ENCODE results near the gene HMCN1.

Gene HMCN1

GRCh38 chr1:185823467-185823866, 89.3 kb downstream of the HMCN1 start:
- Histone ChIP-seq H3K9ac (ENCODE audit: low read length) (no peak overlapping the region), H2BK12ac (ENCODE audit: low read length) (no peak overlapping the region), H3K4me1 (ENCODE audit: control insufficient read depth in 1 of 2, insufficient read depth in 2 of 2, low read length in 2 of 2) (no peaks in the 10 kb centered on the region), H3K4me2 (ENCODE audit: low read length) (no peak overlapping the region), H4K8ac (ENCODE audit: low read depth, low read length) (no peak overlapping the region), H3K79me1 (ENCODE audit: low read length) (no peaks in the 10 kb centered on the region), H3K36me3 (ENCODE audit: control insufficient read depth in 1 of 2, insufficient read depth in 2 of 2, low read length in 2 of 2) (no peaks in the 10 kb centered on the region), H2BK120ac (ENCODE audit: insufficient read depth, low read length, poor library complexity) (no peak overlapping the region), H4K91ac (ENCODE audit: low read depth, low read length) (no peak overlapping the region), H2AFZ (ENCODE audit: insufficient read depth, low read length, poor library complexity) (no peak overlapping the region), H3K79me2 (ENCODE audit: control insufficient read depth, insufficient read depth, low read length, poor library complexity) (no peaks in the 10 kb centered on the region), H3K27ac (ENCODE audit: low read depth, low read length) (no peak overlapping the region), H3K9me3 (ENCODE audit: insufficient read depth, low read depth, low read length) (no peaks in the 10 kb centered on the region), H3K27me3 (ENCODE audit: insufficient read depth, low read length) (no peaks in the 10 kb centered on the region), H3K4ac (ENCODE audit: low read depth, low read length) (no peak overlapping the region), H2AK5ac (ENCODE audit: low read length) (no peak overlapping the region), H3K4me3 (ENCODE audit: low read depth, low read length) (no peak overlapping the region), H2BK5ac (ENCODE audit: low read depth, low read length, poor library complexity) (no peak overlapping the region), H3K14ac (ENCODE audit: low read length) (no peak overlapping the region), H3K18ac (ENCODE audit: low read length) (no peak overlapping the region), H3K23ac (ENCODE audit: low read length) (no peak overlapping the region), H4K12ac (ENCODE audit: low read depth, low read length) (no peak overlapping the region)
- no CpG with 5 or more reads among the region's 2 CpGs for WGBS (ENCODE audit: extremely low coverage, insufficient coverage, insufficient read length)
- no peak for DNase-seq

- no peaks in the 10 kb centered on the region for H3K79me2 ChIP-seq (ENCODE audit: control insufficient read depth, insufficient read depth, low read length, poor library complexity)
- no peak overlapping the region for H4K8ac ChIP-seq (ENCODE audit: low read depth, low read length)
- no peak overlapping the region for H3K9ac ChIP-seq (ENCODE audit: low read length)
- no peak overlapping the region for H2AFZ ChIP-seq (ENCODE audit: insufficient read depth, low read length, poor library complexity)
- H4K12ac ChIP-seq (ENCODE audit: low read depth, low read length) = no peak overlapping the region
- no CpG with 5 or more reads among the region's 1 CpG for WGBS (ENCODE audit: extremely low coverage, insufficient coverage, insufficient read length)
- no peak overlapping the region for H4K91ac ChIP-seq (ENCODE audit: low read depth, low read length)
- H3K4me1 ChIP-seq (ENCODE audit: control insufficient read depth in 1 of 2, insufficient read depth in 2 of 2, low read length in 2 of 2) = no peaks in the 10 kb centered on the region
- H3K79me1 ChIP-seq (ENCODE audit: low read length) = no peaks in the 10 kb centered on the region
- no peak overlapping the region for H3K14ac ChIP-seq (ENCODE audit: low read length)
- no peaks in the 10 kb centered on the region for H3K27me3 ChIP-seq (ENCODE audit: insufficient read depth, low read length)
- no peak overlapping the region for H2BK12ac ChIP-seq (ENCODE audit: low read length)
- H3K9me3 ChIP-seq (ENCODE audit: insufficient read depth, low read depth, low read length) = no peaks in the 10 kb centered on the region
- H3K23ac ChIP-seq (ENCODE audit: low read length) = no peak overlapping the region
- no peak overlapping the region for H3K4me3 ChIP-seq (ENCODE audit: low read depth, low read length)
- no peak overlapping the region for H2BK120ac ChIP-seq (ENCODE audit: insufficient read depth, low read length, poor library complexity)
- no peak overlapping the region for H2BK5ac ChIP-seq (ENCODE audit: low read depth, low read length, poor library complexity)
- no peaks in the 10 kb centered on the region for H3K36me3 ChIP-seq (ENCODE audit: control insufficient read depth in 1 of 2, insufficient read depth in 2 of 2, low read length in 2 of 2)
- no peak overlapping the region for H3K4ac ChIP-seq (ENCODE audit: low read depth, low read length)
- no peak for DNase-seq
- no peak overlapping the region for H2AK5ac ChIP-seq (ENCODE audit: low read length)
- no peak overlapping the region for H3K4me2 ChIP-seq (ENCODE audit: low read length)
- no peak overlapping the region for H3K18ac ChIP-seq (ENCODE audit: low read length)
- H3K27ac ChIP-seq (ENCODE audit: low read depth, low read length) = no peak overlapping the region
Observed at GRCh38 chr1:185824106-185824505, 89.9 kb downstream of the HMCN1 start.

GRCh38 chr1:185825556-185825955, 91.4 kb downstream of the HMCN1 start:
- H3K36me3 ChIP-seq (ENCODE audit: control insufficient read depth in 1 of 2, insufficient read depth in 2 of 2, low read length in 2 of 2) = no peaks in the 10 kb centered on the region
- H2BK120ac ChIP-seq (ENCODE audit: insufficient read depth, low read length, poor library complexity) = no peak overlapping the region
- H3K79me1 ChIP-seq (ENCODE audit: low read length) = no peaks in the 10 kb centered on the region
- no peak for DNase-seq
- H3K9ac ChIP-seq (ENCODE audit: low read length) = no peak overlapping the region
- H3K27ac ChIP-seq (ENCODE audit: low read depth, low read length) = no peak overlapping the region
- WGBS (ENCODE audit: extremely low coverage, insufficient coverage, insufficient read length) = no CpG with 5 or more reads among the region's 1 CpG
- no peaks in the 10 kb centered on the region for H3K27me3 ChIP-seq (ENCODE audit: insufficient read depth, low read length)
- no peak overlapping the region for H2BK12ac ChIP-seq (ENCODE audit: low read length)
- no peak overlapping the region for H2BK5ac ChIP-seq (ENCODE audit: low read depth, low read length, poor library complexity)
- H3K4me3 ChIP-seq (ENCODE audit: low read depth, low read length) = no peak overlapping the region
- H4K8ac ChIP-seq (ENCODE audit: low read depth, low read length) = no peak overlapping the region
- no peak overlapping the region for H4K12ac ChIP-seq (ENCODE audit: low read depth, low read length)
- no peak overlapping the region for H4K91ac ChIP-seq (ENCODE audit: low read depth, low read length)
- H3K14ac ChIP-seq (ENCODE audit: low read length) = no peak overlapping the region
- H2AK5ac ChIP-seq (ENCODE audit: low read length) = no peak overlapping the region
- H3K79me2 ChIP-seq (ENCODE audit: control insufficient read depth, insufficient read depth, low read length, poor library complexity) = no peaks in the 10 kb centered on the region
- no peak overlapping the region for H2AFZ ChIP-seq (ENCODE audit: insufficient read depth, low read length, poor library complexity)
- H3K23ac ChIP-seq (ENCODE audit: low read length) = no peak overlapping the region
- no peak overlapping the region for H3K4me2 ChIP-seq (ENCODE audit: low read length)
- H3K18ac ChIP-seq (ENCODE audit: low read length) = no peak overlapping the region
- no peaks in the 10 kb centered on the region for H3K9me3 ChIP-seq (ENCODE audit: insufficient read depth, low read depth, low read length)
- H3K4me1 ChIP-seq (ENCODE audit: control insufficient read depth in 1 of 2, insufficient read depth in 2 of 2, low read length in 2 of 2) = no peaks in the 10 kb centered on the region
- H3K4ac ChIP-seq (ENCODE audit: low read depth, low read length) = no peak overlapping the region

GRCh38 chr1:185834371-185834905, 100.2 kb downstream of the HMCN1 start:
- H3K9me3 ChIP-seq (ENCODE audit: insufficient read depth, low read depth, low read length) = peaks cover 2% of the 10 kb centered on the region
- no peak overlapping the region for H3K4me2 ChIP-seq (ENCODE audit: low read length)
- H2AK5ac ChIP-seq (ENCODE audit: low read length) = no peak overlapping the region
- no peak overlapping the region for H4K12ac ChIP-seq (ENCODE audit: low read depth, low read length)
- H3K4me1 ChIP-seq (ENCODE audit: control insufficient read depth in 1 of 2, insufficient read depth in 2 of 2, low read length in 2 of 2) = no peaks in the 10 kb centered on the region
- H2BK5ac ChIP-seq (ENCODE audit: low read depth, low read length, poor library complexity) = no peak overlapping the region
- H3K14ac ChIP-seq (ENCODE audit: low read length) = no peak overlapping the region
- no peak for DNase-seq
- H3K79me2 ChIP-seq (ENCODE audit: control insufficient read depth, insufficient read depth, low read length, poor library complexity) = no peaks in the 10 kb centered on the region
- no peaks in the 10 kb centered on the region for H3K36me3 ChIP-seq (ENCODE audit: control insufficient read depth in 1 of 2, insufficient read depth in 2 of 2, low read length in 2 of 2)
- H2BK120ac ChIP-seq (ENCODE audit: insufficient read depth, low read length, poor library complexity) = no peak overlapping the region
- no peaks in the 10 kb centered on the region for H3K27me3 ChIP-seq (ENCODE audit: insufficient read depth, low read length)
- no peak overlapping the region for H2AFZ ChIP-seq (ENCODE audit: insufficient read depth, low read length, poor library complexity)
- H4K91ac ChIP-seq (ENCODE audit: low read depth, low read length) = no peak overlapping the region
- H2BK12ac ChIP-seq (ENCODE audit: low read length) = no peak overlapping the region
- H3K23ac ChIP-seq (ENCODE audit: low read length) = no peak overlapping the region
- no peak overlapping the region for H4K8ac ChIP-seq (ENCODE audit: low read depth, low read length)
- H3K9ac ChIP-seq (ENCODE audit: low read length) = no peak overlapping the region
- H3K4ac ChIP-seq (ENCODE audit: low read depth, low read length) = no peak overlapping the region
- no CpG with 5 or more reads among the region's 2 CpGs for WGBS (ENCODE audit: extremely low coverage, insufficient coverage, insufficient read length)
- H3K27ac ChIP-seq (ENCODE audit: low read depth, low read length) = no peak overlapping the region
- H3K18ac ChIP-seq (ENCODE audit: low read length) = no peak overlapping the region
- H3K79me1 ChIP-seq (ENCODE audit: low read length) = no peaks in the 10 kb centered on the region
- no peak overlapping the region for H3K4me3 ChIP-seq (ENCODE audit: low read depth, low read length)

All from trophoblast cell (in vitro differentiated cells and primary cell).